Body of pancreas (tissue), 4 donors: ENCODE results near the gene TSSC4.

ENCODE experiments used
- POLR2A ChIP-seq, 3 donors: fragments of 450-650 bp; IDR thresholded peaks; one replicate each; pipeline ENCODE4 v1.6.1; 2016; ENCODE audit warnings: antibody characterized with exemption in 3 of 3, mild to moderate bottlenecking in 2 of 3
- TF ChIP-seq, protein P1 (sequence below), 7 experiments: fragments of 450-650 bp in 4 of 7; fragments of 200-600 bp in 3 of 7; sonication (generic) in 3 of 7; IDR thresholded peaks; one replicate each; pipeline ENCODE4 v1.5.1; 2016 to 2019; ENCODE audit warnings: antibody characterized with exemption in 7 of 7

DNA sequence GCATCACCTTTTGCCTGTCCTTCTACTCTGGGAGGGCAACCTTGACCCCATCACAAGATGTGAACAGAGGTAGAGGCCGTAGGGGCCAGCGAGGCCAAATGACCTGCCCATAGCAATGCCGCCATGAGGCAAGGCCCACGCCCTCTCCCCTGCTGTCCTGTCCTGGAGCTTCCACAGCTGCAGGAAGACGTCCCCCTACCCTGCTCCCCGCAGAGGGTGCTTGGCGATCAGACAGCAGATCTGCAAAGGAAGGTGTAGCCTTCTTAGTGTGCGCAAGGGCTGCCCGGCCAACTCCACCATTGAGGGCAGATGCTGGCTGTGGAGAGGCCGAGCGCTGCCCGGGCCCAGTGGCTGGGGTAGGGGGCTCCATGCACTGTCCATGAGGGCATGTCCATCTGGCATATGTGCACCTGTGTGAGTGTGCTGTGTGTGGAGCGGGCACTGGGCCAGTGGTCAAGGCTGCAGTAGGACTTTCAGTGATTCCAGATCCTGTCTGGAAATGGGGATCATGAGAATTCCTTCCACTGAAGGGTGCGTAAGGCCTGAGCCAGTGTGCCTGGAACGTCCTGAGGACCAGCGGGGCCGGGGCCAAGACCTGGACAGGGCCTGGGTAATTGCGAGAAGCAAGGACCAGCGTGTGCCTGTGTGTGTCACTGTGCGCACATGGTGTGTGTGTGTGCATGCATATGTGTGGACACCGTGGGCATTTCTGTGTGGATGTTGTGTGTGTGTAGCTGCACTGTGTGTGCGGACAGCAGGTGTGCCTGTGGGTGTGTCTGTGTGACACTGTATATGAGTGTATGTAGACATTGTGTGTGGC is 32.8 kb downstream of the TSSC4 start:
- TF ChIP-seq, protein P1, sequence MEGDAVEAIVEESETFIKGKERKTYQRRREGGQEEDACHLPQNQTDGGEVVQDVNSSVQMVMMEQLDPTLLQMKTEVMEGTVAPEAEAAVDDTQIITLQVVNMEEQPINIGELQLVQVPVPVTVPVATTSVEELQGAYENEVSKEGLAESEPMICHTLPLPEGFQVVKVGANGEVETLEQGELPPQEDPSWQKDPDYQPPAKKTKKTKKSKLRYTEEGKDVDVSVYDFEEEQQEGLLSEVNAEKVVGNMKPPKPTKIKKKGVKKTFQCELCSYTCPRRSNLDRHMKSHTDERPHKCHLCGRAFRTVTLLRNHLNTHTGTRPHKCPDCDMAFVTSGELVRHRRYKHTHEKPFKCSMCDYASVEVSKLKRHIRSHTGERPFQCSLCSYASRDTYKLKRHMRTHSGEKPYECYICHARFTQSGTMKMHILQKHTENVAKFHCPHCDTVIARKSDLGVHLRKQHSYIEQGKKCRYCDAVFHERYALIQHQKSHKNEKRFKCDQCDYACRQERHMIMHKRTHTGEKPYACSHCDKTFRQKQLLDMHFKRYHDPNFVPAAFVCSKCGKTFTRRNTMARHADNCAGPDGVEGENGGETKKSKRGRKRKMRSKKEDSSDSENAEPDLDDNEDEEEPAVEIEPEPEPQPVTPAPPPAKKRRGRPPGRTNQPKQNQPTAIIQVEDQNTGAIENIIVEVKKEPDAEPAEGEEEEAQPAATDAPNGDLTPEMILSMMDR (IDR thresholded peaks at IDR 0.05), result no peak
- TF ChIP-seq POLR2A (IDR thresholded peaks at IDR 0.05), result no peak
